GM11168 (cell line): ENCODE measurements around the gene AUH.
"Not testable (repeated sequence)": the region's sequence is repeated elsewhere in the genome, so short reads cannot be mapped to it uniquely, and the experiment has no call there.

ENCODE experiments used
- in situ Hi-C: fragments of 300-500 bp; cut with MboI; formaldehyde crosslinking; loops from one replicate; pipeline ENCODE4 v1.12.0; 2022; ENCODE audit warnings: low sequenced_read_pairs; ENCODE audit not compliant: unreplicated experiment

AUH gene

DNA sequence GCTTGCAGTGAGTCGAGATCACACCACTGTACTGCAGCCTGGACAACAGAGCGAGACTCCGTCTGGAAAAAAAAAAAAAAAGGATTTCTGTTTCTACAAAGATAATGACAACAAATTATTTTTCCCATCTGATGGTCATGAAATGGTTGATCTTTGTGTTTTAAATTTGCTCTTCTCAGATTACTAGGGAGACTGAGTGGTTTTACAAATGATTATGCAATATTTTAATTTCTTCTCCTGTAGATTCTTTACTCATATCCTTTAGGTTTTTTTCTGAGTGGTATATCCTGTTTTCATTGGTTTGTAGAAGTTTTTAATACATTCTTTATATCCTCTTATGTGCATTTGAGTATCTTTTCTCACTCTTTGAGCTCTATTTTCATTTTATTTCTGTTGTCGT, 20.6 kb upstream of the AUH start:
- in situ Hi-C loops = no loop called here

DNA sequence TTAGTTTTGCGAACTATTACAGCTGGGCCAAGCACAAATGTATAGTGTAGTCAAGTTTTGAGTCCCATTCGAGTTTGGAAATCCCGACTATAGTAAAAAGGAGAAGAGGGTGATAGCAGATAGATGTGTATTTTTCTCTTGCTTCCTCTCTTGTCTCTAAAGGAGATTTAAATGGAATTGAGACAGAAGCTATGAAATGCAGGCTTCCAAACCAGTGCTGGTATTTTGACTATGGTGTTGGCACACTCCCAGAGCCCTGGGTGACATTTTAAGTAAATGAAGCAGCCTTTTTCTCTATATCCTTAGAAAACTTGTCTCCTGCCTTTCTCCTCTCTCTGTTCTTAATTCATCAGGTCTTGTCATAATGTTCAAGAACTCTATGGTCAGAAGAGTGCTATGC, 17.7 kb upstream of the AUH start:
- in situ Hi-C loops = no loop called here

GRCh38 chr9:91378695-91379127, 17.0 kb upstream of the AUH start:
- in situ Hi-C loops = no loop called here

DNA sequence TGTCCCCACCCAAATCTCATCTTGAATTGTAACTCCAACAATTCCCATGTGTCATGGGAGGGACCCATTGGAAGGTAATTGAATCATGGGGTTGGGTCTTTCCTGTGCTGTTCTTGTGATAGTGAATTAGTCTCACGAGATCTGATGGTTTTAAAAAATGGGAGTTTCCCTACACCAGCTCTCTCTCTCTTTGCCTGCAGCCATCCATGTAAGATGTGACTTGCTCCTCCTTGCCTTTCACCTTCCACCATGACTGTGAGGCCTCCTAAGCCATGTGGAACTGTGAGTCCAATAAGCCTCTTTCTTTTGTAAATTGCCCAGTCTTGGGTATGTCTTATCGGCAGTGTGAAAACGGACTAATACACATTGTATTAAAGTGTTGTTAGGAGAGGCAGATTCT, 16.3 kb upstream of the AUH start:
- in situ Hi-C loops = not testable (repeated sequence)

- in situ Hi-C loops = no loop called here
Observed at GRCh38 chr9:91376239-91376638, 14.5 kb upstream of the AUH start.

- in situ Hi-C loops = no loop called here
Observed at GRCh38 chr9:91374939-91375338, 13.2 kb upstream of the AUH start.

- in situ Hi-C loops = no loop called here
Observed at GRCh38 chr9:91371894-91372293, 10.2 kb upstream of the AUH start.

- in situ Hi-C loops = not testable (repeated sequence)
Observed at GRCh38 chr9:91370006-91370405, 8.3 kb upstream of the AUH start.

GRCh38 chr9:91364702-91365101, 3.0 kb upstream of the AUH start:
- in situ Hi-C loops = no loop called here

GRCh38 chr9:91364005-91364404, 2.3 kb upstream of the AUH start:
- in situ Hi-C loops = no loop called here

DNA sequence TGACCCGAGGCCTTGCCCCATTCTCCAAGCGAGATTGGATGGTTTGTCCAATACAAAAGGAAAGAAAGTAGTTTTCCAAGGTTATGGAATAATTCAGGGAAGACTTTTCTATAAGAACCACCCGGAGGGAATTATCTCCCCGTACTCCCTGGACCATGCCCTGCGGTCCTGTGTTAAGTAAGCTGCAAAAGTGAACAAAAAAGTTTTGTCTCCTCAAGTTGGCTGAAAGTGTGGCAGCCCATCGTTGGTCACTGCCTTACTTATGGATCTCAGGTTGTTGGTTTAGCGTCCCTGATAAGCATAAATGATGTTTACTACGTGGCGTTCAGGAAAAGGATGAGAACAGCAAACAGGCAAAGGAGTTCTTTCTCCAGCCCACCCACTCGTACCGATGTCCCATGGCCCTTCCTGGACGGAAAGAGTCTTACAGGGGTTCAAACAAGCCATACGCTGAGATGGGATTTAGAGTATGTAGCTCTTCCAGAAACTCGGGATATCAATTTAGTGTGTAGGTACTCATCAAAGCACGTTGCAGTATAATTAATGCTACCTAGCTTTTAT, 413 bp upstream of the AUH start:
- in situ Hi-C loops = no loop called here

- in situ Hi-C loops = no loop called here
Observed at GRCh38 chr9:91360551-91361290, 997 bp downstream of the AUH start.

DNA sequence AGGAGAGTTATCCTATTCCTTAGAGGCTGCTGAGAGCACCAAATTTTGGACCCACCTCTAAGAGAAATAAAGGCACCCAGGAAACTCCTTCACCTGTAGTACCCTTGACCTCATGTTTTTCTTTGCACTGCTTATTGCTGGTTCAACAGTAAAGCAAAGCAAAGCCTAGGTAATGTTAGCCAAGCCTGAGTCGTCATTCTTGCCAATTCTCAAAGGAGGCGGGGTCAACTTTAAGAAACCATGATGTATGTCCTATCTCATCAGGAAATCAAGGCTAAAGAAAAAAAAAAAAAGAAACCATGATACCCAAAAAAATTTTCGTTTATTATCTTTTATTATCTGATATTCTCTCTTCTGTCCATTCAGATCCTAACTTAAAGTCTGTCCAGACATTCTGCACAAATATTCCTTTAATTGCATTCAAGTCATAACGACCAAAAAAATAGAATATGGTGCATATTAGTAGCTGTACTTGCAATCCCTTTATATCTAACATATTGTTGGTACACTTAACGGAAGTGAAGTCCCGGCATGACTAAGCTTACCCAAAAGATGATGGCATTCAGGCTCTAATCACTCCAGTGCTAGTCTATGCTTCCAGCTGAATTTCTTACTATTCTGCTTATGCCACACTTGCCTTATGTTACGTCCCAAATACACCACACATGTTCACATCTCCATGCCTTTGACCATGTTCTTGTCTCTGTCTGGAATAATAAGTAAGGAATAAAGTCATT, 1.8 kb downstream of the AUH start:
- in situ Hi-C loops = no loop called here

DNA sequence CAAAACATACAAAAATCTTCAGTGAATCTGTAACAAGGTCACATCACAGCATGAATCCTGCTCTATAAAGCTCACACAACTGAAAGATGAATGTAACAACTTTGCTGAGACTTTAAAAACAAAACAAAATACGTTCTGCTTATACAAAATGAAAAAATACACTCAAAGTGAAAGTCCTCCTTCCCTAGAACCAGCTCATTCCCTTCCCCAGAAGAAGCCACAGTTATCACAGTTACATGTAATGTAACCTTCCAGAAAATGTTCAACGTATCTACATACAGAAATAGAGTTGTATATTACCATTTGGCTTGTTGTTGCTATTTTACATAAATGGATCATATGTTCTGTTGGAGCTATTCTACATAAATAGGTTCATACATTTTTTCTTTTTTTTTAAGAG, 2.6 kb downstream of the AUH start:
- in situ Hi-C loops = no loop called here

DNA sequence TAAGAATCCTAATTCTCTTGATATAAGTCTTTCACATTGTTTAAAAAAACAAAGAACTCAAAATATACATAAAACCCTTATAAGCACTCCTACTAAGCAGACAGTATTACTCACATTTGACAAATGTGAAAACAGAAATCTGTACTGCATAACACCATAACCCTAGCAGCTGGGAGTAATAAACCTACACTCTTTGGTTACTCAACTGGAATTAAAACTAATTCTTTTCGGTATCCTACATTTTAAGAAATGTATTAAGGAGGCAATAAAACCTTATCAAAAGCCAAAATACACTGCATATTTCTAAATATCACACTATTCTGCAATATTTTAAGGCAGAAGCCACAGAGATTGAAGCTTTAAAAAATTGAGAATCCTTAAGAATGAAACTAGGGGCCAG, 6.8 kb downstream of the AUH start:
- in situ Hi-C loops = no loop called here

GRCh38 chr9:91349115-91349555, 12.6 kb downstream of the AUH start:
- in situ Hi-C loops = no loop called here

DNA sequence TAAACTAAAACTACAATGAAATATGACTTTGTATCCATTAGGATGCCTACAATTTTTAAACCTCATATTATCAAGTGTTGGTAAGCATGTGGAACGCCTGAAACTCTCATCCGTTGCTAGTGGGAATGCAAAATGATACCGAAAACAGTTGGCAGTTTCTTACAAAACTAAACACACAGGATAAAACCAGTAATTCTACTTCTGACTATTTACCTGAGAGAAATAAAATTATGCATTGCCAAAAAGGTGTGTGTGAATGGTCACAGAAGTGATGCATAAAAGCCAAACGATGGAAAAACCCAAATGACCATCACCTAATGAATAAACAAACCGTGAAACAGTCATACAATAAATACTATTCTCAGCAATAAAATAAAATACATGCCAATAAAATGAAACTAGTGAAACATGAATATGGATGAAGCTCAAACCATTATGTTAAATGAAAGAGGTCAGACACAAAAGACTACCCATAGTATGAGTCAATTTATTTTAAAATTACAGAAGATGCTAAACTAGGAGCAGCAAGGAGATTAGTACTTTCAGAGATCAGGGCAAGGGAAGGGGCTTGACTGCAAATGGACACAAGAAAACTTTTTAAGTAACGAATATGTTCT, 13.4 kb downstream of the AUH start:
- in situ Hi-C loops = no loop called here

- in situ Hi-C loops = no loop called here
Observed at GRCh38 chr9:91347377-91347776, 14.3 kb downstream of the AUH start.

DNA sequence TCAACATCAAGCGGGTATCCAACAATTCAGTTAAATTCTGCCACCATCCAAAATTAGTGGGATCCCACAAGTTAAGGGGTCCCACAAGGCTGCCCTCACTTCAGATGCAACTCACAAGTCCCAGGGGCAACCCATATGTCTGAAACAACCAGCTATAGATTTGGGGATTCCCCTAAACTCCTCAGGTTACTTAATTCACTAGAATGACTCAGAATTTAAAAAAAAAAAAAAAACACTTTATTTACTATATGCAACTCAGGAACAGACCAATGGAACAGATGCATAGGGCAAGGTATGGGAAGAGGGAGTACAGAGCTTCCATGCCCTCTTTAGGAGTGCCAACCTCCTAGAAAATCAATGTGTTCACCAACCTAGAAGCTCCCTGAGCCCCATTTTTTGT, 15.1 kb downstream of the AUH start:
- in situ Hi-C loops = no loop called here

DNA sequence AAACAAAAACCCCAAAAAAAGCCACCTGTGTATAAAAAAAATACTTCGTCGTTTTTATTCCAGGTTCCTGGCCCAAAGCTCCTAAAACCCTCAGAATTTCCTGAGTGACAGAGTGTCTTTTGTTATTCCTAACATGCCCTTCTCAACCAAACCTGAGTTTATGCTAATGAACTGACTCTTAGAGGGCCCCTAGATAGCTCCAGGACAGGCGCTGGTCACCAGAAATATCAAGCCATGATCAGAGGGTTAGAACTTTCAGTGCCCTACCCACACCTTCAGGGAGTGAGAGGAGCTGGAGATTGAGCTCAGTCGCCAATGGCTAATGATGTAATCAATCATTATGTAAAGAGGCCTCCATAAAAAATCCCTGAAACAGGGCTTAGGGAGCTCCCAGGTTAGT, 15.7 kb downstream of the AUH start:
- in situ Hi-C loops = no loop called here

GRCh38 chr9:91342575-91342974, 19.1 kb downstream of the AUH start:
- in situ Hi-C loops = no loop called here
